T-helper 2 cell treated with Interferon-gamma antibody and Interleukin-4, amounts not matched to agents 5 μg/mL and 100 μg/mL, for 36 hours (primary cell): ENCODE data around the gene ATF7IP2.
"Not testable (repeated sequence)": the region's sequence is repeated elsewhere in the genome, so short reads cannot be mapped to it uniquely, and the experiment has no call there.

Experiments used
- DNase-seq: peaks from one replicate; pipeline ENCODE4 v3.0.0; 2021; ENCODE audit warnings: low spot score
- H3K27ac Mint-ChIP-seq: one replicate; pipeline ENCODE4 v1.8.0; 2021; ENCODE audit warnings: mild to moderate bottlenecking, mixed read lengths
- H3K27me3 Mint-ChIP-seq: one replicate; pipeline ENCODE4 v1.8.0; 2021; ENCODE audit warnings: low read depth, mixed read lengths
- H3K36me3 Mint-ChIP-seq: one replicate; pipeline ENCODE4 v1.8.0; 2021; ENCODE audit warnings: low read depth, mixed read lengths
- H3K4me1 Mint-ChIP-seq: one replicate; pipeline ENCODE4 v1.8.0; 2021; ENCODE audit warnings: low read depth, mixed read lengths
- H3K4me3 Mint-ChIP-seq: one replicate; pipeline ENCODE4 v1.8.0; 2022; ENCODE audit warnings: mild to moderate bottlenecking, moderate library complexity, mixed read lengths
- H3K9me3 Mint-ChIP-seq: one replicate; pipeline ENCODE4 v1.8.0; 2021; ENCODE audit warnings: mixed read lengths

The ATF7IP2 gene

DNA sequence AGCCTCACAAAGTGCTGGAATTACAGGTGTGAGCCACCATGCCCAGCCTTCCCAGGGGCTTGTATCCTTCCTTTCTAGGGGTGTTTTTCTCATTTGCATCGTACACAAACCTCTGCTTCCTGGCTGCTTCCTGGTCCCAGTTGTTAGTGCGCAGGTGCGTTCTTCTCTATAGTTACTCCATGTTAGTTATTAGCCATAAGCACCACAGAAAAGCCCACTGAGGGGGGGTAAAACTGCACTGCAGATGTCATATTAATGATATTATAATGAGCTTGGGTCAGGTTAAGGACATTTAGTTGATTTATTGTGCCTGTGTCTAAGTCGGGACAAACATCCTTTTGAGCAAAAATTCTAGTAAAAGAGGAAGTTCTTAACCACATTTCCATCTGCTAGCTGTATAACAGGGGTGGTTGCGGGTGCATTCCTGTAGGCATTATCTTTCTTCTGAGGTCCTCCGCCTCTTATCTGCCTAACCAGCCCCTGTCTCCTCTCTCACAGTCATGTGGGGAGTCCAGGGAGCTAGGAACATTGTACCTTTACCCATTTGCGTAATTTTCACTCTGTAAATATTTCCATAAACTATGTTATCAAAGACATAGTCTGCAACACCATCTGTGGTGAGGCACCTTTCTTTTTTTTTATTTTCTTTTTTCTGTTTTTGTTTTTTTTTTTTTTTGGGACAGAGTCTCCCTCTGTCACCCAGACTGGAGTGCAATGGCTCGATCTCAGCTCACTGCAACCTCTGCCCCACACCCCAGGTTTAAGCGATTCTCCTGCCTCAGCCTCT, 23.6 kb upstream of the ATF7IP2 start:
- Mint-ChIP-seq H3K4me3 (peak overlapping the region; percentile 61), H3K9me3 (peaks cover 9% of the 10 kb centered on the region)

GRCh38 chr16:10362864-10363197, 23.0 kb upstream of the ATF7IP2 start:
- not testable (repeated sequence) for H3K27ac Mint-ChIP-seq, H3K9me3 Mint-ChIP-seq, H3K27me3 Mint-ChIP-seq, H3K36me3 Mint-ChIP-seq, DNase-seq
- Mint-ChIP-seq H3K4me3 (peak overlapping the region; percentile 18), H3K4me1 (peaks cover 13% of the 10 kb centered on the region)

More for the DNA sequence above, 23.6 kb upstream of the ATF7IP2 start:
- H3K4me1 Mint-ChIP-seq = peaks cover 13% of the 10 kb centered on the region
- H3K27me3 Mint-ChIP-seq = peaks cover 6% of the 10 kb centered on the region
- H3K36me3 Mint-ChIP-seq = peaks cover 4% of the 10 kb centered on the region
- DNase-seq = no peak
- H3K27ac Mint-ChIP-seq = peak overlapping the region; percentile 80

DNA sequence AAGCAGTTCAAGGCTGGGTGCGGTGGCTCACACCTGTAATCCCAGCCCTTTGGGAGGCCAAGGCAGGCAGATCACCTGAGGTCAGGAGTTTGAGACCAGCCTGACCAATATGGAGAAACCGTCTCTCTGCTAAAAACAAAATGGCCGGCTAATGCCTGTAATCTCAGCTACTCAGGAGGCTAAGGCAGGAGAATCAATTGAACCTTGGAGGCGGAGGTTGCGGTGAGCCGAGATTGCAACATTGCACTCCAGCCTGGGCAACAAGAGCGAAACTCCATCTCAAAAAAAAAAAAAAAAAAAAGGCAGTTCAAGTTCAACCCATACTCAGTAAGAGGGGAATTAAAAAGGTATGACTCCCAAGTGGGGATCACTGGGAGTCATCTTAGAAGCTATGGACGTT, 19.2 kb upstream of the ATF7IP2 start:
- H3K27ac Mint-ChIP-seq, DNase-seq, H3K4me3 Mint-ChIP-seq, H3K9me3 Mint-ChIP-seq, H3K4me1 Mint-ChIP-seq, H3K36me3 Mint-ChIP-seq, H3K27me3 Mint-ChIP-seq: not testable (repeated sequence)

DNA sequence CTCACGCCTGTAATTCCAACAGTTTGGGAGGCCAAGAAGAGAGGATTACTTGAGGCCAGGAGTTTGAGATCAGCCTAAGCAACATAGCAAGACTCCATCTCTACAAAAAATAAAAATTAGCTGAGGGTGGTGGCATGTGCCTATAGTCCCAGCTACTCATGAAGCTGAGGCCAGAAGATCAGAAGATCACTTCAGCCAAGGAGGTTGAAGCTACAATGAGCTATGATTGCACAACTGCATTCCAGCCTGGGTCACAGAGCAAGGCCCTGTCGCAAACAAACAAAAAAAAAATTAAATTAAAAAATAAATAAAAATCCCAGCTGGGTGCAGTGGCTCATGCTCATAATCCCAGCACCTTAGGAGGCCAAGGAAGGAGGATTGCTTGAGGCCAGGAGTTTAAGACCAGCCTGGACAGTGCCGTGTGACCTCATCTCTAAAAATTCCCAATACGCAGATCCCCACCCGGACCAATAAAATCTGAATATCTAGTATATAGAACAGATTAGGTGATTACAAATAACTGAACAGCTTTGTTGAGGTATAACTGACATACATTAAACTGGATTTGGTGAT, 18.2 kb upstream of the ATF7IP2 start:
- no peak for DNase-seq
- Mint-ChIP-seq H3K36me3 (no peaks in the 10 kb centered on the region), H3K27me3 (peaks cover 7% of the 10 kb centered on the region), H3K27ac (no peak overlapping the region), H3K4me3 (no peak overlapping the region), H3K4me1 (no peaks in the 10 kb centered on the region), H3K9me3 (no peaks in the 10 kb centered on the region)

DNA sequence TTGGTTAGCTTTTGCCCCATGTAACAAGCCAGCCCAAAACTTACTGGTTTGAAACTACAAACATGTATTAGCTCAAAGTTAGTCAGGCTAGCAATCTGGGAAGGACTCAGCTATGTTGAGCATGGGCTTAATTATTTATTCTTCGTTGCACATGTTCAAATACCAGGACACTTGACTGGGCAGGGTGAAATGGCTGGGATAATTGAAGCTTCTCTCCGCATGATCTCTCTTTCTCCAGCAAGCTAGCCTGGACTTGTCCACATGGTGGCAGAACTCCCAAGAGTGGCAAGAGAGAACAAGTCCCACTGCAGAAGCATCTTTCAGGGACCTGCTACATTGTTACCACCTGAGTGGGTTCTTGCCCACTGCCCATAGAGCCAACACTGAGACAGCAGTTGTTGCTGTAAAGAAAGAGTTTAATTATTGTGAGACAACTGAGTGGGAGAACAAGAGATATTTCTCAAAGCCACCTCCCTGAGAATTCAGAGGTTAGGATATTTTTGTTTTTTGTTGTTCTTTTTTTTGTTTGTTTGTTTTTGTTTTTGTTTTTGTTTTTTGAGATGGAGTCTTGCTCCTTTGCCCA, 16.8 kb upstream of the ATF7IP2 start:
- no peak overlapping the region for H3K27ac Mint-ChIP-seq
- H3K4me3 Mint-ChIP-seq = no peak overlapping the region
- H3K36me3 Mint-ChIP-seq = no peaks in the 10 kb centered on the region
- H3K4me1 Mint-ChIP-seq = no peaks in the 10 kb centered on the region
- H3K27me3 Mint-ChIP-seq = peaks cover 10% of the 10 kb centered on the region
- no peak for DNase-seq
- no peaks in the 10 kb centered on the region for H3K9me3 Mint-ChIP-seq

GRCh38 chr16:10370096-10370726, 15.7 kb upstream of the ATF7IP2 start:
- Mint-ChIP-seq H3K27me3 (peaks cover 10% of the 10 kb centered on the region), H3K9me3 (no peaks in the 10 kb centered on the region), H3K4me1 (no peaks in the 10 kb centered on the region), H3K36me3 (no peaks in the 10 kb centered on the region), H3K27ac (no peak overlapping the region), H3K4me3 (no peak overlapping the region)
- DNase-seq = no peak

GRCh38 chr16:10371592-10371991, 14.3 kb upstream of the ATF7IP2 start:
- H3K36me3 Mint-ChIP-seq = no peaks in the 10 kb centered on the region
- H3K27ac Mint-ChIP-seq = no peak overlapping the region
- H3K27me3 Mint-ChIP-seq = peaks cover 13% of the 10 kb centered on the region
- H3K4me1 Mint-ChIP-seq = no peaks in the 10 kb centered on the region
- DNase-seq = no peak
- no peak overlapping the region for H3K4me3 Mint-ChIP-seq
- H3K9me3 Mint-ChIP-seq = no peaks in the 10 kb centered on the region

DNA sequence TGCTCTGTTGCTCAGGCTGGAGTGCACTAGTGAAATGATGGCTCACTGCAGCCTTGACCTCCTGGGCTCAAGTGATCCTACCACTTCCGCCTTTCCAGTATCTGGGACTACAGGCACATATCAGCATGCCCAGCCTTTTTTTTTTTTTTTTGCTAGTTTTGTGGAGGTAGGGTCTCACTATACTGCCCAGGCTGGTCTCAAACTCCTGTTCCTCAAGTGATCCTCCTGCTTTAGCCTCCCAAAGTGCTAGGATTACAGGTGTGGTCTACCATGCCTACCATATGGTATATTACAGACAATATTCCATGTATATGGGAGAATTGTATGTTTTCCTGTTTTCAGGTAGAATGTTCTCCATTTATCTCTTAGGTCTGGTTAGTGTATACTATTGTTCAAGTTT, 12.3 kb upstream of the ATF7IP2 start:
- no peak for DNase-seq
- H3K9me3 Mint-ChIP-seq = no peaks in the 10 kb centered on the region
- no peak overlapping the region for H3K27ac Mint-ChIP-seq
- no peak overlapping the region for H3K4me3 Mint-ChIP-seq
- no peaks in the 10 kb centered on the region for H3K36me3 Mint-ChIP-seq
- peaks cover 11% of the 10 kb centered on the region for H3K27me3 Mint-ChIP-seq
- H3K4me1 Mint-ChIP-seq = no peaks in the 10 kb centered on the region

GRCh38 chr16:10376229-10376628, 9.6 kb upstream of the ATF7IP2 start:
- no peaks in the 10 kb centered on the region for H3K9me3 Mint-ChIP-seq
- H3K4me1 Mint-ChIP-seq = no peaks in the 10 kb centered on the region
- H3K27me3 Mint-ChIP-seq = peaks cover 9% of the 10 kb centered on the region
- H3K36me3 Mint-ChIP-seq = no peaks in the 10 kb centered on the region
- no peak for DNase-seq
- H3K4me3 Mint-ChIP-seq = no peak overlapping the region
- H3K27ac Mint-ChIP-seq = no peak overlapping the region

DNA sequence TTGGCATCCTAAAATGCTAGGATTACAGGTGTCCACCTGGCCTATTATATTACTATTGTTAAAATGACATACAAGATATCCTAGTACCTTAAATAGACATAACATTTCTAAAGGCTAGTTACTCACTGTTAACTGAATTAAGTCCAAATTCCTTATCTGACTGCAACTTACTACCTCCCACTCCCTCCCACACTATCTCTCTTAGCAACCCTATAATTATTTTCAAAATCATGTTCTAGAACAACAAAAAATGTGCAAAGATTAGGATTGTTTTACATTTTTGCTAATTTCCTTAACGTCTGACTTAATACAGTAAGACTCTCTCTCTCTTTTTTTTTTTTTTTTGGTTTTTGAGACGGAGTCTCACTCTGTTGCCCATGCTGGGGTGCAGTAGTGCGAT, 2.2 kb upstream of the ATF7IP2 start:
- H3K4me3 Mint-ChIP-seq = no peak overlapping the region
- no peak overlapping the region for H3K27ac Mint-ChIP-seq
- no peak for DNase-seq
- H3K4me1 Mint-ChIP-seq = peaks cover 22% of the 10 kb centered on the region
- peaks cover 3% of the 10 kb centered on the region for H3K9me3 Mint-ChIP-seq
- H3K36me3 Mint-ChIP-seq = peaks cover 23% of the 10 kb centered on the region
- no peaks in the 10 kb centered on the region for H3K27me3 Mint-ChIP-seq

GRCh38 chr16:10386517-10387100, 748 bp downstream of the ATF7IP2 start:
- peaks cover 47% of the 10 kb centered on the region for H3K36me3 Mint-ChIP-seq
- peaks cover 44% of the 10 kb centered on the region for H3K4me1 Mint-ChIP-seq
- H3K27me3 Mint-ChIP-seq = no peaks in the 10 kb centered on the region
- peaks cover 8% of the 10 kb centered on the region for H3K9me3 Mint-ChIP-seq
- peak overlapping the region; percentile 98 for H3K4me3 Mint-ChIP-seq
- DNase-seq = no peak
- peak overlapping the region; percentile 98 for H3K27ac Mint-ChIP-seq

DNA sequence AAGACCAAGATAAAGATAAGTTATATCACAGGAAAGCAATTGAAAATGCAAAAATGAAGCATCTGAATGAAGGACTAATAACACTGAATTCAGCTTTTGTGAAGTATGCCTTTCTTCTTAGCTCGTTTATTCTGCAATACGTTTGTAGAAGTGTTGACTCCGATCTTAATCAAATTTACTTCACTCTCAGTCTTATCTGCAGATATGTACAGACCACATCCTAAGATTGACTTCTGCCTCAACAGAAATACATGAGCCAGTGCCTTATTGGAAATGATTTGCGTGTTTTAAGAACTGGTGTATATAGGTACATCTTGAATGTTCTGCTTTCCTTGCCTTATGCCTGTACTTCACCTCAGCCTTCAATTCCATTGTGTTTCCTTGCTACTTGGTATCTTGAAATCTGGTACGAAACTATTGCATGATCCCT, 1.3 kb downstream of the ATF7IP2 start:
- Mint-ChIP-seq H3K9me3 (peaks cover 8% of the 10 kb centered on the region), H3K4me3 (peak overlapping the region; percentile 98), H3K4me1 (peaks cover 42% of the 10 kb centered on the region), H3K27ac (peak overlapping the region; percentile 98), H3K27me3 (no peaks in the 10 kb centered on the region), H3K36me3 (peaks cover 49% of the 10 kb centered on the region)
- no peak for DNase-seq

GRCh38 chr16:10388988-10389387, 3.1 kb downstream of the ATF7IP2 start:
- H3K27ac Mint-ChIP-seq = peak overlapping the region; percentile 43
- peaks cover 57% of the 10 kb centered on the region for H3K36me3 Mint-ChIP-seq
- peaks cover 8% of the 10 kb centered on the region for H3K9me3 Mint-ChIP-seq
- peak overlapping the region; percentile 73 for H3K4me3 Mint-ChIP-seq
- DNase-seq = no peak
- peaks cover 36% of the 10 kb centered on the region for H3K4me1 Mint-ChIP-seq
- H3K27me3 Mint-ChIP-seq = no peaks in the 10 kb centered on the region

GRCh38 chr16:10390330-10390729, 4.5 kb downstream of the ATF7IP2 start:
- H3K27ac Mint-ChIP-seq = peak overlapping the region; percentile 36
- DNase-seq = no peak
- H3K36me3 Mint-ChIP-seq = peaks cover 62% of the 10 kb centered on the region
- H3K4me1 Mint-ChIP-seq = peaks cover 36% of the 10 kb centered on the region
- peak overlapping the region; percentile 44 for H3K4me3 Mint-ChIP-seq
- no peaks in the 10 kb centered on the region for H3K27me3 Mint-ChIP-seq
- peaks cover 4% of the 10 kb centered on the region for H3K9me3 Mint-ChIP-seq
